IMR-90 (cell line): ENCODE measurements around the gene C9orf50.

Experiments used
- BHLHE40 ChIP-seq: fragments of 150-350 bp; IDR thresholded peaks from 2 replicates; pipeline ENCODE4 v1.6.1; 2016; ENCODE audit warnings: mild to moderate bottlenecking, low read depth, low read length
- CEBPB ChIP-seq: IDR thresholded peaks from 2 replicates; pipeline ENCODE4 v1.6.1; 2012; ENCODE audit warnings: low read depth, low read length, improper control_type of control experiment
- CHD1 ChIP-seq: IDR thresholded peaks from 2 replicates; pipeline ENCODE4 v1.6.1; 2012; ENCODE audit warnings: low read depth, low read length, improper control_type of control experiment
- FOS ChIP-seq: fragments of 150-350 bp; IDR thresholded peaks from 2 replicates; pipeline ENCODE4 v1.6.1; 2016; ENCODE audit warnings: low read depth, low read length
- MXI1 ChIP-seq: IDR thresholded peaks from 2 replicates; pipeline ENCODE4 v1.6.1; 2012; ENCODE audit warnings: low read depth, mild to moderate bottlenecking, low read length, moderate library complexity, borderline replicate concordance
- NFE2L2 ChIP-seq: fragments of 150-350 bp; IDR thresholded peaks from 2 replicates; pipeline ENCODE4 v1.6.1; 2016; ENCODE audit warnings: low read depth, mild to moderate bottlenecking, low read length
- POLR2A ChIP-seq: IDR thresholded peaks from 2 replicates; pipeline ENCODE4 v1.6.1; 2012; ENCODE audit warnings: mild to moderate bottlenecking, low read depth, low read length
- RAD21 ChIP-seq: IDR thresholded peaks from 2 replicates; pipeline ENCODE4 v1.6.1; 2012; ENCODE audit warnings: low read length, improper control_type of control experiment
- RCOR1 ChIP-seq: IDR thresholded peaks from 2 replicates; pipeline ENCODE4 v1.6.1; 2012; ENCODE audit warnings: mild to moderate bottlenecking, low read length, improper control_type of control experiment; ENCODE audit not compliant: insufficient replicate concordance
- RFX5 ChIP-seq: IDR thresholded peaks from 2 replicates; pipeline ENCODE4 v1.8.0; 2012; ENCODE audit warnings: low read depth, mild to moderate bottlenecking, low read length, moderate library complexity
- SMC3 ChIP-seq: fragments of 150-350 bp; IDR thresholded peaks from 2 replicates; pipeline ENCODE4 v1.6.1; 2016; ENCODE audit warnings: low read depth, mild to moderate bottlenecking, antibody characterized with exemption, low read length, moderate library complexity
- TF ChIP-seq, protein P1 (sequence below): conservative IDR thresholded peaks from 2 replicates; pipeline ENCODE4 v1.5.1; 2012; ENCODE audit warnings: mild to moderate bottlenecking, low read depth, low read length, improper control_type of control experiment
- TF ChIP-seq, protein P2 (sequence below): fragments of 150-350 bp; IDR thresholded peaks from 2 replicates; pipeline ENCODE4 v1.6.1; 2016; ENCODE audit warnings: low read depth, mild to moderate bottlenecking, low read length, moderate library complexity, borderline replicate concordance
- TF ChIP-seq, protein P3 (sequence below): fragments of 150-350 bp; IDR thresholded peaks from 2 replicates; pipeline ENCODE4 v1.6.1; 2017; ENCODE audit warnings: mild to moderate bottlenecking, antibody characterized with exemption, low read length, low read depth

DNA sequence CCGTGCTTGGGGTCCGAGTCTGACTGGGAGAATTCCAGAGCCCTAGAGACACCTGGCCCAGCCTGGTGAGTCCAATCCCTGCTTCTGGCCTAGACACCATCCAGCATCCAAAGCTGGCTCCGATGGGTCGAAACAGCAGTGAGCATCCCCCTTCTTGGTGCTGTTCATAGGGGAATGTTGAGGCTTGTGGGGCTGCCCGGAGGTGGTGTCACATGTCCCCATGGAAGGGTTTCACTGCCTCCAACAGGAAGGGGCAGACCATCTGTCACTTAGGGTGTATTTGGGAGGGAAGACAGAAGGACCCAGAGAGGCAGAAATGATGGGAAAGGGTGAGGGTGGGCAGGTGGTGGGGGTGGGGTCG is 13.9 kb downstream of the C9orf50 start:
- TF ChIP-seq RCOR1 (no peak), RAD21 (no peak), POLR2A (no peak), BHLHE40 (no peak), CHD1 (no peak), NFE2L2 (no peak), SMC3 (no peak), CEBPB (no peak), FOS (no peak), RFX5 (no peak), MXI1 (no peak)
- TF ChIP-seq, protein P1, sequence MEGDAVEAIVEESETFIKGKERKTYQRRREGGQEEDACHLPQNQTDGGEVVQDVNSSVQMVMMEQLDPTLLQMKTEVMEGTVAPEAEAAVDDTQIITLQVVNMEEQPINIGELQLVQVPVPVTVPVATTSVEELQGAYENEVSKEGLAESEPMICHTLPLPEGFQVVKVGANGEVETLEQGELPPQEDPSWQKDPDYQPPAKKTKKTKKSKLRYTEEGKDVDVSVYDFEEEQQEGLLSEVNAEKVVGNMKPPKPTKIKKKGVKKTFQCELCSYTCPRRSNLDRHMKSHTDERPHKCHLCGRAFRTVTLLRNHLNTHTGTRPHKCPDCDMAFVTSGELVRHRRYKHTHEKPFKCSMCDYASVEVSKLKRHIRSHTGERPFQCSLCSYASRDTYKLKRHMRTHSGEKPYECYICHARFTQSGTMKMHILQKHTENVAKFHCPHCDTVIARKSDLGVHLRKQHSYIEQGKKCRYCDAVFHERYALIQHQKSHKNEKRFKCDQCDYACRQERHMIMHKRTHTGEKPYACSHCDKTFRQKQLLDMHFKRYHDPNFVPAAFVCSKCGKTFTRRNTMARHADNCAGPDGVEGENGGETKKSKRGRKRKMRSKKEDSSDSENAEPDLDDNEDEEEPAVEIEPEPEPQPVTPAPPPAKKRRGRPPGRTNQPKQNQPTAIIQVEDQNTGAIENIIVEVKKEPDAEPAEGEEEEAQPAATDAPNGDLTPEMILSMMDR = no peak
- TF ChIP-seq, protein P2, sequence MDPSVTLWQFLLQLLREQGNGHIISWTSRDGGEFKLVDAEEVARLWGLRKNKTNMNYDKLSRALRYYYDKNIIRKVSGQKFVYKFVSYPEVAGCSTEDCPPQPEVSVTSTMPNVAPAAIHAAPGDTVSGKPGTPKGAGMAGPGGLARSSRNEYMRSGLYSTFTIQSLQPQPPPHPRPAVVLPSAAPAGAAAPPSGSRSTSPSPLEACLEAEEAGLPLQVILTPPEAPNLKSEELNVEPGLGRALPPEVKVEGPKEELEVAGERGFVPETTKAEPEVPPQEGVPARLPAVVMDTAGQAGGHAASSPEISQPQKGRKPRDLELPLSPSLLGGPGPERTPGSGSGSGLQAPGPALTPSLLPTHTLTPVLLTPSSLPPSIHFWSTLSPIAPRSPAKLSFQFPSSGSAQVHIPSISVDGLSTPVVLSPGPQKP = no peak
- TF ChIP-seq, protein P3, sequence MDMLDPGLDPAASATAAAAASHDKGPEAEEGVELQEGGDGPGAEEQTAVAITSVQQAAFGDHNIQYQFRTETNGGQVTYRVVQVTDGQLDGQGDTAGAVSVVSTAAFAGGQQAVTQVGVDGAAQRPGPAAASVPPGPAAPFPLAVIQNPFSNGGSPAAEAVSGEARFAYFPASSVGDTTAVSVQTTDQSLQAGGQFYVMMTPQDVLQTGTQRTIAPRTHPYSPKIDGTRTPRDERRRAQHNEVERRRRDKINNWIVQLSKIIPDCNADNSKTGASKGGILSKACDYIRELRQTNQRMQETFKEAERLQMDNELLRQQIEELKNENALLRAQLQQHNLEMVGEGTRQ = no peak
